GM12801 (cell line): Measurements from ENCODE around the gene SLC13A4.

Experiments
- TF ChIP-seq, protein P1 (sequence below): IDR thresholded peaks from one replicate; pipeline ENCODE4 v1.5.1; 2011; ENCODE audit warnings: control low read depth; ENCODE audit not compliant: insufficient read length; ENCODE audit errors: extremely low read depth

The SLC13A4 gene

DNA sequence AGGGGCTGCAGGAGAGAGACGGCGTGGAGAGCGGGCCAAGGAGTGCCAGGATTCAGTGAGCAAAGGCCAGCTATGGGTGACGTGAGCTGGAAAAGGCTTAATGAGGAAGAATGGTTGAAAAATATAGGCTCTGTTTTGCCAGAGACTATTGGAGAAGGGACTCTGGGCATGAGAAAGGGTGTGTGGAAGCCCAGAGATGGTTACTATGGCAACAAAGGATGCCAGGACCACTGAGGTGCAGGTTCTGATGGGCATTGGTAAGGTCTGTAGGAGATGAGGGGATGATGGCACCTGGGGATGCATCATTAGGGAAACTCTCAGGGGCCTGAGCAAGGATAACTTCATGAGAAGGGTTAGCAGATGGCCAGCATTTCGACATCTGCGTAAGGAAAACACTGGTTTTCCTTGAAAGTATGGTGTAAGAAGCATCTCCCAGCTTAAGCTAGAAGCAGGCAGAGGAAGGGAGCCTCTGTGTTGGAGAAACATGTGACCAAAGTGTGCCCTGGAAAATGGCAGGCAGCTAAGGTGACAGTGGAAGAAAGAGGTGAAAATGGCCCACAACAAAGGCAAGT lies 42.2 kb upstream of the SLC13A4 start:
- TF ChIP-seq, protein P1, sequence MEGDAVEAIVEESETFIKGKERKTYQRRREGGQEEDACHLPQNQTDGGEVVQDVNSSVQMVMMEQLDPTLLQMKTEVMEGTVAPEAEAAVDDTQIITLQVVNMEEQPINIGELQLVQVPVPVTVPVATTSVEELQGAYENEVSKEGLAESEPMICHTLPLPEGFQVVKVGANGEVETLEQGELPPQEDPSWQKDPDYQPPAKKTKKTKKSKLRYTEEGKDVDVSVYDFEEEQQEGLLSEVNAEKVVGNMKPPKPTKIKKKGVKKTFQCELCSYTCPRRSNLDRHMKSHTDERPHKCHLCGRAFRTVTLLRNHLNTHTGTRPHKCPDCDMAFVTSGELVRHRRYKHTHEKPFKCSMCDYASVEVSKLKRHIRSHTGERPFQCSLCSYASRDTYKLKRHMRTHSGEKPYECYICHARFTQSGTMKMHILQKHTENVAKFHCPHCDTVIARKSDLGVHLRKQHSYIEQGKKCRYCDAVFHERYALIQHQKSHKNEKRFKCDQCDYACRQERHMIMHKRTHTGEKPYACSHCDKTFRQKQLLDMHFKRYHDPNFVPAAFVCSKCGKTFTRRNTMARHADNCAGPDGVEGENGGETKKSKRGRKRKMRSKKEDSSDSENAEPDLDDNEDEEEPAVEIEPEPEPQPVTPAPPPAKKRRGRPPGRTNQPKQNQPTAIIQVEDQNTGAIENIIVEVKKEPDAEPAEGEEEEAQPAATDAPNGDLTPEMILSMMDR = no peak

DNA sequence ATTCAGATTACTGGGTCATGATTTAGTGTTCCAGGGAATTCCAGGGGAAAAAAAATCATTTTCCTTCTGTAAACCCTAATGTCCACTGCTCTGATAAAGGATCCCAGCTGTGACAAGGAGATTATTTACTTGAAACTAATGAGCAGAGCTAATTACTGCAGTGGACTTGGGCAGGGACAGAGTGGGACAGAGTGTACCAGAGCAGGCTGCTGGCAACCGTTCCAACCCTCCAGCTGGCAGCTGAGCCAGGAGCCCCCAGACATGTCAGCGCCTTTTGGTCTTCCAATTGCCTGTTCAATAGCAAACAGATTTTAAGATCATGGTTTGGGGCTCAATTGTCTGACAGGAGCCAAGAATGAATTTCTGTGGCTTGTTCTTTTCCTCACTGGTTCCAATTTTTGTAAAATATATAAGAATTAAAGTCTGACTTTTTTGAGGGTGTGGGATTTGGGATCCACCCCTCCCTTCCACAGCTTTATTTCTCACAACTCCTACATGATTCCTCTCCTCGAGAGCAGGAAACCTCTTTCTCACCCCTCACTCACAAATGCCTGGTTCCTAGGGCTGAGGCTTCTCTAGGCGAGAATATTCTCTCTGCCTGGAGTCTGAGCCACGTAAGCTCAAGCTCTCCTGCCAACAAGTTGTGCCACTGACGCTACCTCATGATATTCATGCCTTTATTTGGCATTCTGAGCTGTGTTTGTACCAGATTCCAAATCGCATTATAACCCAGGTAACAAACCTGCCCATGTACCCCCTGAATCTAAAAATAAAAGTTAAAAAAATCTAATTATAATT lies 41.2 kb upstream of the SLC13A4 start:
- TF ChIP-seq, protein P1 = no peak

DNA sequence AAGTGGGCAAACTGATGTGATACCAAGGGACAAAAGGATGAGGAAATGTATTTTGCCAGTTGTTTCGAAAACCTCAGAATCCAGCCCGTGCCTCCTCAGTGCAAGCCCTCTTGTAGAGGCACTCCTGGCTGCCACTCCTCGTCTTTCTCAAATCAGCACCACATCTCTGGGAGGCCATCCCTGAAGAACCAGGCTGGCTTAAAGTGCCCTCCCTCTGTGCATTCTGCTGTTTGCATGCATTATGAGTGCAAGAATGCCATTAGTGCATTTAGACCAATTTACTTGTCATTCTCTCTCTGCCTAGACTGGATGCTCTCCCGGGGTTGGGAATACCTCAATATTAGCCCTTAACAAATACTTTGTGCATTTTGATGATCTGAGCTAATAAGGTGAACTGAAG lies 40.5 kb upstream of the SLC13A4 start:
- TF ChIP-seq, protein P1 = no peak

DNA sequence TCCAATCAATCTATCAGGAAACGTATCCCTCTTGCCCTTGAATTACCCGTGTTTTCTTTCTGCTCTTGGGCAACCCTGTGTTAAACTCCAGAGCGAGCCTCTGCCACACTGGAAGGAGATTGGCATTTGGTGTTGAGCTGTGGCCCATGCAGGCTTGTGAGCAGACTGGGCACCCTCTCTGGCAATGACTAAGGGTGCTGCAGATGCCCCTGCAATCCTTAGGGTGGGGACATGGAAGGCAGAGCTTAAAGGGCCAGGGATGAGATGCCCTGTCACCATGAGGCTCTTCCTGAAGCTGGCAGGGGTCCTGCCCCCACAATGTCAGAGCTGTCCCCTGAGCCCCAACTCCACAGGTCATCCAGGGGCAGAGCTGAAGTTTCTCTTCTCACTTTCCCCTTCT lies 40.1 kb upstream of the SLC13A4 start:
- TF ChIP-seq, protein P1 = no peak

DNA sequence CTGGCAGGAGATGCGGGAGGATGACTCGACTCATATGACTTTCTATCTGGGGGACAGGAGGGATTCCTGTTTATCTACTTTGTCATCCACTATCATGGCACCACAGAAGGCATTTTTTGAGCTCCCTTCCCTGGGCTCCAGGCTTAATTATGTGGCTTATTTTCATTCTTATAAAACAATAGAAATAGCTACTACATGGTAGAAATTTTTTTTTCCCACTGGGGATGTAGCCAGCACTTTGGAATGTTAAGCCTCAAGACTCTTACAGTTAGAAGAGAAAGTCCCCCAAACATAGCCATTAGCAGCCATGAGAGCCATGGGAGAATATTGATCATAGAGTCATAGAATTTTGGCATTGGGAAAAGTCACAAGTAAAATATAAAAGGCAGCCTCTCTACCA lies 35.3 kb upstream of the SLC13A4 start:
- TF ChIP-seq, protein P1 = no peak

DNA sequence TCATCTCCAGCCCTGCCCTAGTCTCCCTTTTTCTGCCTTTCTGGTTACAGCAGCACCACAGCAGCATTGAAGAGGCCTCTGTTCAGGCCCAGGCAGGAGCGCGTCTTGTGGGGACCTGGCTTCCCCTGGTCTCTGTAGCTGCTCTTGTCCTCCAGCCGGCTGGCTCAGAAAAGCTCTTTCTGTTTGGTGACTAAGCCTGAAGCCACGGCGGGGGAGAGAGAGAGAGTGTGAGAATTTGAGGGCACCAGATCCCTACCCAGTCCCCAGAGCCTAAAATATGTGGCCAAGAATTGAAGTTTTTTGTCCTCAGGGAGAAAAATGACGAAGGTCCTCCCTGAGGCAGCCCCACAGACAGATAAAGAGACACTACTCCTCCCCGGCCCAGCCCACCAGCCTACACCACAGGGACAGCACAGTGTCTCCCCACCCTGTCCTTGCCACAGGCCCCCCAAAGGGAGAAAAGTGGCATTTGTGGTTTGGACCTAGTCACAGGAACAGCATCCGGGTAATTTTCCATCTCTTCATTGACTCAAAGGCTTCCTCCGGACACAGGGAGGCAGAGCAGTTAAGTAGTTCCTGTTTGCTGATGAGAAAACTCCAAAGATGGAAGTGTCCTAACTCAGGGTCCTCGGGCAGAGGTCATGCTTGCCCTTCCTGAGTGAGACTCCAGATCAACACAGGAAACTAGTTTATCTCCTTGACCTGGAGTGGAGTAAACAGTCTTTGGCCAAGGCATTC lies 33.9 kb upstream of the SLC13A4 start:
- TF ChIP-seq, protein P1 = no peak

DNA sequence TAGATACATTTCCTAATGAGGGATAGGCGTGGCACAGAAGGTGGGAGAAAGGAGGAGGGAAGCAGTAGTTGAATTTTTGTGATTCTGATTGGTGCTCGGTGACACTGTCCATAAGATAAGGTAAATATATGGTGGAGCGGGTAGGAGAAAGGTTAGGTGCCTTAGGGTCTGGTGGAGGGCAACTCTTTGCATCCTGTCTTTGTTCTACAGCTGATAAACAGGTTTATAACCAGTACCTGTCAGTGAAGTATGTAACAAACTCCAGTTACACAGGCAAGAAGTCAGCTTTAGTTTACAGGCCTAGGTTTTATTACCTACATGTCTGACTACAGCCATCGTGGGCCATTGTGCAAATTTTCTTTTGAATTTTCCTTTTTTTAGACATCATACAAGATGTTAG lies 31.5 kb upstream of the SLC13A4 start:
- TF ChIP-seq, protein P1 = no peak
